H1 (cell line): ENCODE measurements around the gene GLDC.

Experiments
- EP300 ChIP-seq, 2 experiments: IDR thresholded peaks; 1 replicate in 1 of 2; 2 replicates in 1 of 2; pipeline ENCODE4 v1.6.1; 2011 to 2012; ENCODE audit warnings: low read depth in 2 of 2, low read length in 2 of 2, mild to moderate bottlenecking in 2 of 2, borderline replicate concordance in 1 of 2, inconsistent platforms in 1 of 2, moderate library complexity in 1 of 2
- RAD21 ChIP-seq, 2 experiments: IDR thresholded peaks in 1 of 2; conservative IDR thresholded peaks in 1 of 2; 2 replicates each; pipeline ENCODE4 v1.6.1; 2011; ENCODE audit warnings: low read depth in 2 of 2, low read length in 2 of 2, improper control_type of control experiment in 1 of 2, inconsistent platforms in 1 of 2, mild to moderate bottlenecking in 1 of 2, moderate library complexity in 1 of 2

DNA sequence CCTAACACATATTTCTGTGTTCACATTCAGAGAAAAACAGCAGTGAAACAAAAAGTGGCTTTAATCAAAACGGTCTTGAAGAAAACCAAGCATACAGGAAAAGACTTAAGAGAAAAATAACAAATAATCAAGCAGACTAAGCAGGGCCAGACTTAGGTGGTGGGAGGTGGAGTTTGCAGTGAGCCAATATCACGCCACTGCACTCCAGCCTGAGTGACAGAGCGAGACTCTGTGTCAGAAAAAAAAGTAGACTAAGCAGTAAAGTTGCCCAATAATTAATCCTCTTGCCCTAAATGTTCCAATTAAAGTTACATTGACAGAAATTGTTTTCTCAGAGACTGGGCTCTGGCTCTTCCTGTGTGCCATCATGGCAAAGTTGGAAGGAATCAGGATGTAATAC is 26.6 kb upstream of the GLDC start:
- no peak for TF ChIP-seq EP300 (IDR thresholded peaks at IDR 0.05; ENCODE audit: borderline replicate concordance in 1 of 2, low read depth in 2 of 2, low read length in 2 of 2)
- no peak for TF ChIP-seq RAD21 (IDR thresholded peaks at IDR 0.05 in 1 of 2, conservative IDR thresholded peaks at IDR 0.05 in 1 of 2; ENCODE audit: low read depth in 2 of 2, low read length in 2 of 2)
